ENCODE measurements around the gene KCNMB1.

GRCh38 chr5:170436335-170436734 is 47.2 kb upstream of the KCNMB1 start:
- no peak for TF ChIP-seq EZH2 (IDR thresholded peaks at IDR 0.05; ENCODE audit: low read length, missing control alignments)
- TF ChIP-seq, protein P1, sequence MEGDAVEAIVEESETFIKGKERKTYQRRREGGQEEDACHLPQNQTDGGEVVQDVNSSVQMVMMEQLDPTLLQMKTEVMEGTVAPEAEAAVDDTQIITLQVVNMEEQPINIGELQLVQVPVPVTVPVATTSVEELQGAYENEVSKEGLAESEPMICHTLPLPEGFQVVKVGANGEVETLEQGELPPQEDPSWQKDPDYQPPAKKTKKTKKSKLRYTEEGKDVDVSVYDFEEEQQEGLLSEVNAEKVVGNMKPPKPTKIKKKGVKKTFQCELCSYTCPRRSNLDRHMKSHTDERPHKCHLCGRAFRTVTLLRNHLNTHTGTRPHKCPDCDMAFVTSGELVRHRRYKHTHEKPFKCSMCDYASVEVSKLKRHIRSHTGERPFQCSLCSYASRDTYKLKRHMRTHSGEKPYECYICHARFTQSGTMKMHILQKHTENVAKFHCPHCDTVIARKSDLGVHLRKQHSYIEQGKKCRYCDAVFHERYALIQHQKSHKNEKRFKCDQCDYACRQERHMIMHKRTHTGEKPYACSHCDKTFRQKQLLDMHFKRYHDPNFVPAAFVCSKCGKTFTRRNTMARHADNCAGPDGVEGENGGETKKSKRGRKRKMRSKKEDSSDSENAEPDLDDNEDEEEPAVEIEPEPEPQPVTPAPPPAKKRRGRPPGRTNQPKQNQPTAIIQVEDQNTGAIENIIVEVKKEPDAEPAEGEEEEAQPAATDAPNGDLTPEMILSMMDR (conservative IDR thresholded peaks at IDR 0.05 in 1 of 2, IDR thresholded peaks at IDR 0.05 in 1 of 2; ENCODE audit: low read depth in 1 of 2, low read length in 2 of 2) = no peak
